Right ventricle myocardium superior (tissue), 1 donor: Measurements from ENCODE around the gene DNAJC7. TPM values are rescaled to one million over a fixed set of nuclear protein-coding genes. Genes with fewer than 3 reads are reported as not detected.
A peak's percentile ranks its signal among the peaks of the same experiment; 100 is the strongest.

Experiments
- ATAC-seq: fragments of 200-7000 bp; cut with Tn5 transposase; one replicate; pipeline ENCODE4 v1.9.1; 2020; ENCODE audit warnings: mild to moderate bottlenecking; ENCODE audit not compliant: poor library complexity
- DNase-seq: peaks from one replicate; pipeline ENCODE4 v3.0.0-alpha.2; 2020
- intact Hi-C: fragments of 100-400 bp; cut with DNase I; formaldehyde crosslinking; loops from one replicate; pipeline ENCODE4 v1.11.2; 2022
- total RNA-seq: library from RNA; stranded (reverse); fragmentation: NEBNext Ultra II Directional; extraction: Animal tissue kit (Norgen Biotek cat#: 25700); gene quantifications from one replicate; pipeline ENCODE4 v1.2.1, GENCODE V29; 2021
- donor health status: DM: no; HTN: yes; CAD: no; lungs with severe emphysema.

DNAJC7 gene
- total RNA-seq, 1 donor from 2014 or later: 81.2 TPM

DNA sequence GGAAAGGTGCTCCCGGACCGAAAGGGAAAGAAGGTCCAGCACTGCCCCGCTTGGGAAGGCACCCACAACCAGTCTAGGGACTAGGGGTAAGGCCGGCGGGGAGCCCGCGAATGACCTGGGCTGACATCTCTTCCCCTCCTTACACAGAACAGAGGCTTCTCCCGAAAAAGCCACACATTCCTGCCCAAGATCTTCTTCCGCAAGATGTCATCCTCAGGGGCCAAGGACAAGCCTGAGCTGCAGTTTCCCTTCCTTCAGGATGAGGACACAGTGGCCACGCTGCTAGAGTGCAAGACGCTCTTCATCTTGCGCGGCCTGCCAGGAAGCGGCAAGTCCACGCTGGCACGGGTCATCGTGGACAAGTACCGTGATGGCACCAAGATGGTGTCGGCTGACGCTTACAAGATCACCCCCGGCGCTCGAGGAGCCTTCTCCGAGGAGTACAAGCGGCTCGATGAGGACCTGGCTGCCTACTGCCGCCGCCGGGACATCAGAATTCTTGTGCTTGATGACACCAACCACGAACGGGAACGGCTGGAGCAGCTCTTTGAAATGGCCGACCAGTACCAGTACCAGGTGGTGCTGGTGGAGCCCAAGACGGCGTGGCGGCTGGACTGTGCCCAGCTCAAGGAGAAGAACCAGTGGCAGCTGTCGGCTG, 49.2 kb downstream of the DNAJC7 start:
- no peak for DNase-seq
- no peak for ATAC-seq
- intact Hi-C loops: loop anchor here (5.0 kb wide), 2 partner anchors 49 to 149 kb away; partner anchors contain the start of gene DNAJC7

GRCh38 chr17:41967141-41967920, 49.9 kb downstream of the DNAJC7 start:
- ATAC-seq (no peak), DNase-seq (no peak)
- intact Hi-C loops: loop anchor here (5.0 kb wide), 2 partner anchors 50 to 150 kb away; partner anchors contain the start of gene DNAJC7

DNA sequence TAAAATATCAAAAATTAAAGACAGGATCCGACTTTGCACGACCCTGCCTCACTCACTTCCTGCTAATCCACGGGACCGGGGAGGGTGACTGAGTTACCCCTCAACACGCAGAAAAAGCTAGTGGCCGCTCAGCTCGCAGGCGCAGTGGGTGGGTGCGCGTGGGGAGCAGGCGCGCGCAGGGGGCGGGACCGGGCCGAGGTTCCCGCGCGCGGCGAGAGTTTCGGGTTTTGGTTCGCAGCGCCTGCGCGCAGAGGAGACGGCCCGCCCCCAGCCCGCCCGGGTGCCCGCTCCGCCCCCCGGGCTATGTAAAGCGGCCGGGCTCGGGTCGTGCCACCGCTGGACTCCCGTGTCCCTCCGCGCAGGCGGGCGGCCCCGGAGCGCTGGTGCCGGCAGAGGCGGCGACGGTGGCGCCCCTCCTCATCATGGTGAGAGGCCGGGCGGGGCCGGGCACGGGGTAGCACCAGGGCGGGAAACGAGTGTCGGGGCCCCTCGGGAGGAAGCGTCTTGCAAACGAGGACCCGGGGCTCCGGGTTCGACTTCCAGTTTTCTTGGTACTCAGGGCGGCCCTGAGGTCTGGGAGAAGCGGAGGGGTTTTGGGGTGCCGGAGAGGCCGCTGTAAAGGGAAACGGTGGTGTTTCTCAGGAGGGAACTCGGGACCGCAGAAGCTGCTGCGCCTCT, 50.6 kb downstream of the DNAJC7 start, which contains the start of gene CNP:
CNP (plus strand) TSS at position 333 of the 678 bp plus-strand sequence; CDS start at position 423, 90 bp downstream.
- peak; percentile 96 for DNase-seq
- peak; percentile 95 for ATAC-seq
- intact Hi-C loops: loop anchor here (5.0 kb wide), 2 partner anchors 51 to 151 kb away; partner anchors contain the start of gene DNAJC7

DNA sequence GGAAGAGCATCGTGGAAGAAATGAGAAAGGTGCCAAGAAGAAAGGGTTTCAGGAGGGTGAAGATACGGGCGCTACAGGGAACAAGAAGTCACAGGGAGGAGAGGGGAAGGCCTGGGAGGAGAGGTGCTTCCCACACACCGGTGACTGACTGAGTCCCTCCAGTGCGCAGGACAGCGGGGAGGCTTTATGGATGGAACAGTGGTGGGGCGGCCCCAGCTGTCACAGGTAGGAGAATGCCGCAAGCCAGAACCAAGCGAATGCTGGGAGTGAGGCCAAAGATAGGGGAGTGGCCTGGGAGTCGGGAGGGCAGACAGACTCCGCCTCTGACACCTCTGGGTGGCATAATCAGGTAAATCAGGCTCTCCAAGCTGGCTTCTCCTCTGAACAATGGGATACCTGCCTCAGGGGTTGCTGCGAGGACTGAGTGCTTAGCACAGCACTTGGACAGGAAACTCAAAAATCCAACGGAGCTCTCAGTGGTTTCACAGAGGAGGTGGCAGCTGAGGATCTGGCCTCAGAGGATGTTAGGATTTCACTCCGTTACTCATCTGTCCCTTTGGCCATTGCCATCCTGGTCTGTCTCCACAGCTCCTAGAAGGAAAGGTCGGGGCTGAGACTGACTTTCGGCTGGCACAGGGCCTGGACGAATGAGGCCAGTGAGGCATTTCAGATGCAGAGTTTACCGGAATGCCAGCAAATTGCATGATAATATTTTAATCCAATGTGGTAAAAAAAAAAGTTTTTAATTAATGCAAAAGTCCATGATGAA, 51.4 kb downstream of the DNAJC7 start:
- intact Hi-C loops: loop anchor here (5.0 kb wide), 2 partner anchors 51 to 151 kb away; partner anchors contain the start of gene DNAJC7
- peak; percentile 58 for ATAC-seq
- peak; percentile 71 for DNase-seq

DNA sequence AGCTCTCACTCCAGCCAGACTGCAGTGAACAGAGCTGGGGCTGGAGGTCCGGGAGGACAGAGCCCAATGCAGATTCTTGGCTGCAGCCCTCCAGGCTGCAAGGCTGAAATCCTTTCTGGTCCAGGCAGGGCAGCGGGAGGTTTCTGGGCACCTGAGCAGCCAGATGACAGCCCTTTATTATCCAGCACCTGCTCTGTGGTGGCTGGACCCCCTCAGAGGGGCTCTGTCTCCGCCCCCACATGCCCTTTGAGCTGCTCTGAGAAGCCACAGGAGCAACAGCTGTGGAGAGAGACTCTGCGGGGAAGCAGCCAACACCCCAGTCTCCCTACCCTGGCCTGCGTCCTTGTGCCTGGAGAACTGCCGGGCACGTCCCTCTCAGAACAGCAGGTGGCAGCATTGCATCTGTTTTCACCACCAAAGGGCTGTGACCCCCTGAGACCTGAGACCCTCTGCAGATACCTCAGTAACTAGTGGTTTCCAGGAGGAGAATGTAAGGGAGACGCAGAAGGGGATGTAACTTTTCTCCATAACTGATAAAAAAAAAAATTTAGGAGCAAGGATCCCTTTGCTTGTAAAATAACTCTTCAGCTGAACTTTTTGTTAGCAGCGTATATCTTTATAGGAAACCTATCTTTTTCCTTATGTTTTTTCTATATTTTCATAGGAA, 54.3 kb downstream of the DNAJC7 start:
- ATAC-seq (peak; percentile 40), DNase-seq (peak; percentile 87)
- intact Hi-C loops: no loop called here

- DNase-seq: no peak
- intact Hi-C loops: no loop called here
- no peak for ATAC-seq
Observed at GRCh38 chr17:41962111-41962510, 55.1 kb downstream of the DNAJC7 start.

- DNase-seq (no peak), ATAC-seq (peak; percentile 69)
- intact Hi-C loops: no loop called here
Observed at GRCh38 chr17:41959336-41960095, 57.7 kb downstream of the DNAJC7 start.

DNA sequence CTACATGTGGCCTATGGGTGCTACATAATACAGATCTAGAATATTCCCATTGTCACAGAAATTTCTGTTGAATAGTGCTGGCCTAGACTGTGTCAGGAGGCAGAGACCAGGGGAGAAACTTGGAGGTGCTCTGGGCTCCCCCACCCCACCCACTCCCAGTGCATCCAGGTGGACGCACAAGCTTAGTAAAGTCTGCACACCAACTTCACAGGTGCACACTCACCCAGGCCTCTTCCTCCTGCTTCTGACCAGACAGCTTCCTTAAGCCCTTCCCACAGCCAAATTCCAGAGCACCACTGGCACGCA, 58.3 kb downstream of the DNAJC7 start:
- intact Hi-C loops: no loop called here
- DNase-seq: no peak
- no peak for ATAC-seq

- no peak for ATAC-seq
- DNase-seq: no peak
- intact Hi-C loops: no loop called here
Observed at GRCh38 chr17:41957869-41958439, 59.3 kb downstream of the DNAJC7 start.

DNA sequence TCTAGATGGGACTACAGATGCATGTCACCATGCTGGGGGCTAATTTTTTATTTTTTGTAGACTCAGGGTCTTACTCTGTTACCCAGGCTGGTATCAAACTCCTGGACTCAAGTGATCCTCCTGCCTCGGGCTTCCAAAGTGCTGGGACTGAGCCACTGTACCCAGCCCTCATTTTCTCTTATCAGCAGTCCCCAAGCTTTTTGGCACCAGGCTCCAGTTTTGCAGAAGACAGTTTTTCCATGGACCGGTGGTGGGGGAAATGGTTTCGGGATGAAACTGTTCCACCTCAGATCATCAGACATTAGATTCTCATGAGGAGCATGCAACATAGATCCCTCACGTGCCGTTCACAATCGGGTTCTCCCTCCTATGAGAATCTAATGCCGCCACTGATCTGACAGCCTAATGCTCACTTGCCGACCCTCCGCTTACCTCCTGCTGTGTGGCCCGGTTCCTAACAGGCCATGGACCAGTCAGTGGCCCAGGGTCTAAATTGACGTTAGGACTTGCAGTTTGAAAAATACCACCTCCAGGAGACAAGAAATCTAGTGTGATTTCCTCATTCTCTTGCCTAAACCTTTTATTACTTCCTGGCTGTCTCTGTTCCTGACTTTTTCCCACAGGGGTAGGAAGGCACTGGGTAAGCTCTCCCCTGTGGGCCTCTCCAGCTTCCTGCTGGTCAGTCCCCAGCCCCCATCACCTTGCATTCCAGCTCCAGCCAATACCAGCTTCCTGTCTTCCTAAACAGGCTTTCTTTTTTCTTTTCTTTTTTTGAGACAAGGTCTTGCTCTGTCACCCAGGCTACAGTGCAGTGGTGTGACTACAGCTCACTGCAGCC, 60.0 kb downstream of the DNAJC7 start:
- DNase-seq (no peak), ATAC-seq (no peak)
- intact Hi-C loops: no loop called here

- no peak for ATAC-seq
- no peak for DNase-seq
- intact Hi-C loops: no loop called here
Observed at GRCh38 chr17:41956522-41956921, 60.7 kb downstream of the DNAJC7 start.

- intact Hi-C loops: no loop called here
- ATAC-seq: no peak
- DNase-seq: no peak
Observed at GRCh38 chr17:41948762-41949460, 68.3 kb downstream of the DNAJC7 start.

GRCh38 chr17:41944943-41945342, 72.3 kb downstream of the DNAJC7 start:
- ATAC-seq: no peak
- no peak for DNase-seq
- intact Hi-C loops: no loop called here

DNA sequence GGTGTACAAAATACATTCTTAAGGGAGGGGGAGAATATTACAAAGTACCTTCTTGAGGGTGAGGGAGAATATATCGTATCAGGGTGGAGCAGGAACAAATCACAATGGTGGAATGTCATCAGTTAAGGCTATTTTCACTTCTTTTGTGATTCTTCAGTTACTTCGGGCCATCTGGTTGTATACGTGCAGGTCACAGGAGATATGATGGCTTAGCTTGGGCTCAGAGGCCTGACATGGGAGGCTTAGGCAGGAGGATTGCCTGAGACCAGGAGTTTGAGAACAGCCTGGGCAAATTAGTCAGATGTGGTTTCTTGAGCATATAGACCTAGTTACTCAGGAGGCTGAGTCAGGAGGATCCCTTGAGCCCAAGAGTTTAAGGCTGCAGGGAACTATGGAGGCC, 73.7 kb downstream of the DNAJC7 start:
- ATAC-seq (no peak), DNase-seq (no peak)
- intact Hi-C loops: no loop called here

DNA sequence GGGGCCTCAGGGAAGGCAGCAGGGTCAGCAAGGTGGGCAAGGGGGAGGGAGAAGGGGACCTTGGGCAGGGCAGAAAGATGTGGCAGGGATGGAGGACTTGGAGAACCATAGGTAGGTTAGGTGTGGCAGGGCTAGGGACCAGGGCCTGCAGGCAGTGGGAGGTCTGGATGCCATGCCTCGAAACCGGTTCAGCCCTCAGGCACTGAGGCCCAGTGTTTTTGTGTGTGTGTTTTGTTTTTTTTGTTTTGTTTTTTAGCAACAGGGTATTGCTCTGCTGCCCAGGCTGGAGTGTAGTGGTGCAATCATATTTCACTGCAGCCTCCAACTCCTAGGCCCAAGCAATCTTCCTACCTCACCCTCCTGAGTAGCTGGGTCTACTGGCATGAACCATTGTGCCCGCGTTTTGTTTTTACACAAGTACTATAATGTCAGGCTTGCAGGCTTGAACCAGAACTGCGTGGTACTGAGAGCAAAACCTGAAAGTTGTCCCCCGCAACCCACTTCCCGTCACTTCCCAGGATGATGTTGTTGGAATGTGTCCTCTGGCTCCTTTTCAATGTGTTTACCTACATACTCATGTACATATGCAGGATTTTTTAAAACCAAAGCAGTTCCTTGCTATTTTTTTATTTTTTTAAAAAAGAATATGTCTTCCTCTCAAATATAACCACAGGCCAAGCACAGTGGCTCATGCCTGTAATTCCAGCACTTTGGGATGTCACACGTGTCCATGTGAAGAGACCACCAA, 74.4 kb downstream of the DNAJC7 start:
- DNase-seq (no peak), ATAC-seq (no peak)
- intact Hi-C loops: no loop called here
